ENCODE measurements around the gene RAB39A.

The RAB39A gene

DNA sequence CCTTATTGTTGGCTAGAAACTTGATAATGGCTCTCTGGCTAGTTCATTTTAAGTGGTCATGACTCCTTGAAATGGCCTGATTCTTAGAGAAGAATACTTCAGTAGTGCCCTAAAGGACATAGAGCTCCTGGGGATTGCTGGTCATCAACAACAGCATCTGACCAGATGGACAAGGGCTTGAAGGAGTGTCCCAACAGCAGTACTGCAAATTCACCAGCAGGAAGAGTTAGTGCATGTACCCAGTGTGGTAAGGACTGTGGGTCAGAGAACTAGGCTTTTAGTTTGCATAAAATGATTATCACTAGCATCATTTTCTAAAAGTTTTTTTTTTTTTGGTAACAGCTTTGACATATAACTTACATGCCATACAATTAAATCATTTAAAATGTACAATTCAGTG, 41.0 kb downstream of the RAB39A start:
- TF ChIP-seq, protein P1, sequence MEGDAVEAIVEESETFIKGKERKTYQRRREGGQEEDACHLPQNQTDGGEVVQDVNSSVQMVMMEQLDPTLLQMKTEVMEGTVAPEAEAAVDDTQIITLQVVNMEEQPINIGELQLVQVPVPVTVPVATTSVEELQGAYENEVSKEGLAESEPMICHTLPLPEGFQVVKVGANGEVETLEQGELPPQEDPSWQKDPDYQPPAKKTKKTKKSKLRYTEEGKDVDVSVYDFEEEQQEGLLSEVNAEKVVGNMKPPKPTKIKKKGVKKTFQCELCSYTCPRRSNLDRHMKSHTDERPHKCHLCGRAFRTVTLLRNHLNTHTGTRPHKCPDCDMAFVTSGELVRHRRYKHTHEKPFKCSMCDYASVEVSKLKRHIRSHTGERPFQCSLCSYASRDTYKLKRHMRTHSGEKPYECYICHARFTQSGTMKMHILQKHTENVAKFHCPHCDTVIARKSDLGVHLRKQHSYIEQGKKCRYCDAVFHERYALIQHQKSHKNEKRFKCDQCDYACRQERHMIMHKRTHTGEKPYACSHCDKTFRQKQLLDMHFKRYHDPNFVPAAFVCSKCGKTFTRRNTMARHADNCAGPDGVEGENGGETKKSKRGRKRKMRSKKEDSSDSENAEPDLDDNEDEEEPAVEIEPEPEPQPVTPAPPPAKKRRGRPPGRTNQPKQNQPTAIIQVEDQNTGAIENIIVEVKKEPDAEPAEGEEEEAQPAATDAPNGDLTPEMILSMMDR (conservative IDR thresholded peaks at IDR 0.05), result no peak; the same call in 1 of the 2 replicates
- TF ChIP-seq ZFX (IDR thresholded peaks at IDR 0.05), result no peak
- H3K27ac ChIP-seq, result no peak overlapping the region

DNA sequence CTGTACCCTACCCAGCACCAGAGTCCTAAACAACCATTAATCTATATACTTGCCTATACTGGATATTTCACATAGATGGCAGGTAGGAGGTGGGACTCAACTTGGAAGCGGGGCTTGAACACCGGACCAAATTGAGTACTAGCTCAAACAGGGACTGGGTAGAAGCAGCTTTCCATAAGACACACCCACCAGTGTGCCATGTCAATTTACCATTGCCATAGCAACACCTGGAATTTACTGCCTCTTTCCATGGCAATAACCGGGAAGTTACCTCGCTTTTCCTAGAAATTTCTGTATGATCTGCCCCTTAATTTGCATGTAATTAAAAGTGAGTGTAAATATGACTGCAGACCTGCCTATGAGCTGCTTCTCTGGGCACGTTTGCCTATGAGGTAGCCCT, 41.8 kb downstream of the RAB39A start:
- TF ChIP-seq ZFX (IDR thresholded peaks at IDR 0.05), result no peak
- TF ChIP-seq, protein P1 (conservative IDR thresholded peaks at IDR 0.05), result no peak
- no peak overlapping the region for H3K27ac ChIP-seq

GRCh38 chr11:107973641-107974040, 45.4 kb downstream of the RAB39A start:
- TF ChIP-seq, protein P1 (conservative IDR thresholded peaks at IDR 0.05), result no peak
- no peak overlapping the region for H3K27ac ChIP-seq

GRCh38 chr11:107988397-107989158, 60.3 kb downstream of the RAB39A start:
- TF ChIP-seq, protein P1 (conservative IDR thresholded peaks at IDR 0.05), result no peak
- TF ChIP-seq ZFX (IDR thresholded peaks at IDR 0.05), result no peak
- no peak overlapping the region for H3K27ac ChIP-seq

- TF ChIP-seq ZFX (IDR thresholded peaks at IDR 0.05), result no peak
- TF ChIP-seq, protein P1 (conservative IDR thresholded peaks at IDR 0.05), result no peak
- H3K27ac ChIP-seq, result no peak overlapping the region
Measured at GRCh38 chr11:107991868-107992414, 63.7 kb downstream of the RAB39A start.

GRCh38 chr11:107996006-107996776, 67.9 kb downstream of the RAB39A start:
- no peak overlapping the region for H3K27ac ChIP-seq
- TF ChIP-seq ZFX (IDR thresholded peaks at IDR 0.05), result no peak
- TF ChIP-seq, protein P1 (conservative IDR thresholded peaks at IDR 0.05), result no peak

- no peak for TF ChIP-seq ZFX (IDR thresholded peaks at IDR 0.05)
- TF ChIP-seq, protein P1 (conservative IDR thresholded peaks at IDR 0.05), result no peak
- H3K27ac ChIP-seq, result no peak overlapping the region
Measured at GRCh38 chr11:107998761-107999160, 70.5 kb downstream of the RAB39A start.

Data from C4-2B (cell line).